H1 (cell line): ENCODE results near the gene MRPL11. TPM values are rescaled to one million over a fixed set of nuclear protein-coding genes. Genes with fewer than 3 reads are reported as not detected.
A peak's percentile ranks its signal among the peaks of the same experiment; 100 is the strongest.

Experiments used
- ASH2L ChIP-seq: fragments of 200-600, 300-600 bp; sonication (generic); IDR thresholded peaks from one replicate; pipeline ENCODE4 v1.7.1; 2017; ENCODE audit warnings: low read length
- CBX8 ChIP-seq: fragments of 300-800, 300-1000 bp; sonication (generic); IDR thresholded peaks from 2 replicates; pipeline ENCODE4 v1.7.1; 2016; ENCODE audit warnings: low read depth, low read length, borderline replicate concordance
- CHD2 ChIP-seq: IDR thresholded peaks from 2 replicates; pipeline ENCODE4 v1.6.1; 2012; ENCODE audit warnings: low read length, improper control_type of control experiment
- CTBP2 ChIP-seq: IDR thresholded peaks from 2 replicates; pipeline ENCODE4 v1.7.0; 2011; ENCODE audit warnings: borderline replicate concordance, mild to moderate bottlenecking, moderate library complexity, mixed read lengths, low read length; ENCODE audit not compliant: insufficient read depth, insufficient read length
- EP300 ChIP-seq, 2 experiments: IDR thresholded peaks; 1 replicate in 1 of 2; 2 replicates in 1 of 2; pipeline ENCODE4 v1.6.1; 2011 to 2012; ENCODE audit warnings: low read depth in 2 of 2, low read length in 2 of 2, mild to moderate bottlenecking in 2 of 2, borderline replicate concordance in 1 of 2, inconsistent platforms in 1 of 2, moderate library complexity in 1 of 2
- GABPA ChIP-seq: IDR thresholded peaks from 2 replicates; pipeline ENCODE4 v1.6.1; 2011; ENCODE audit warnings: mild to moderate bottlenecking, low read length, moderate library complexity, borderline replicate concordance; ENCODE audit not compliant: insufficient read depth
- HDAC2 ChIP-seq, 2 experiments: fragments of 300-600 bp in 1 of 2; sonication (generic) in 1 of 2; IDR thresholded peaks; 2 replicates each; pipeline ENCODE4 v1.6.1; 2011 to 2012; ENCODE audit warnings: low read depth in 2 of 2, low read length in 2 of 2, mild to moderate bottlenecking in 2 of 2, moderate library complexity in 2 of 2, borderline replicate concordance in 1 of 2, inconsistent platforms in 1 of 2
- KDM1A ChIP-seq: fragments of 200-600, 300-600 bp; sonication (generic); IDR thresholded peaks from 2 replicates; pipeline ENCODE4 v1.7.1; 2016; ENCODE audit warnings: mild to moderate bottlenecking, low read length, borderline replicate concordance
- KDM4A ChIP-seq: IDR thresholded peaks from one replicate; pipeline ENCODE4 v1.7.1; 2012; ENCODE audit warnings: low read depth, mild to moderate bottlenecking, moderate library complexity, low read length, inconsistent platforms; ENCODE audit not compliant: severe bottlenecking
- KDM5A ChIP-seq: fragments of 200-600 bp; IDR thresholded peaks from 2 replicates; pipeline ENCODE4 v1.7.1; 2012; ENCODE audit warnings: mild to moderate bottlenecking, low read length, inconsistent platforms, mixed read lengths
- PHF8 ChIP-seq: fragments of 200-600 bp; sonication (generic); conservative IDR thresholded peaks from 2 replicates; pipeline ENCODE4 v1.7.1; 2012; ENCODE audit warnings: low read depth, mild to moderate bottlenecking, inconsistent platforms, low read length, moderate library complexity
- POU5F1 ChIP-seq: IDR thresholded peaks from 2 replicates; pipeline ENCODE4 v1.6.1; 2011; ENCODE audit warnings: low read depth, mild to moderate bottlenecking, low read length, moderate library complexity
- SAP30 ChIP-seq: fragments of 300-600 bp; sonication (generic); IDR thresholded peaks from 2 replicates; pipeline ENCODE4 v1.7.1; 2012; ENCODE audit warnings: low read length, moderate library complexity, mild to moderate bottlenecking, inconsistent platforms; ENCODE audit not compliant: insufficient read depth, insufficient replicate concordance
- SIN3A ChIP-seq, 2 experiments: IDR thresholded peaks in 1 of 2; conservative IDR thresholded peaks in 1 of 2; 2 replicates each; pipeline ENCODE4 v1.6.1; 2011 to 2012; ENCODE audit warnings: low read length in 2 of 2, improper control_type of control experiment in 1 of 2, low read depth in 1 of 2, mild to moderate bottlenecking in 1 of 2
- SIX5 ChIP-seq: IDR thresholded peaks from 2 replicates; pipeline ENCODE4 v1.6.1; 2011; ENCODE audit warnings: mild to moderate bottlenecking, low read depth, low read length
- SP1 ChIP-seq: IDR thresholded peaks from 2 replicates; pipeline ENCODE4 v1.6.1; 2011; ENCODE audit warnings: low read depth, low read length
- SUZ12 ChIP-seq: fragments of 200-600 bp; sonication (generic); IDR thresholded peaks from 2 replicates; pipeline ENCODE4 v1.6.1; 2012; ENCODE audit warnings: mild to moderate bottlenecking, inconsistent platforms, low read length, moderate library complexity, mixed read lengths
- TAF7 ChIP-seq: optimal IDR thresholded peaks from 2 replicates; pipeline ENCODE3; 2011; ENCODE audit warnings: low read depth, mild to moderate bottlenecking, inconsistent platforms, low read length, moderate library complexity, borderline replicate concordance
- TBP ChIP-seq: IDR thresholded peaks from 2 replicates; pipeline ENCODE4 v1.6.1; 2011; ENCODE audit warnings: low read depth, low read length, improper control_type of control experiment
- YY1 ChIP-seq: IDR thresholded peaks from 2 replicates; pipeline ENCODE4 v1.6.1; 2011; ENCODE audit warnings: low read depth, mild to moderate bottlenecking, low read length
- polyA plus RNA-seq, 7 experiments: library from polyadenylated mRNA; depleted of rRNA in 3 of 7; stranded (reverse) in 5 of 7; unstranded in 2 of 7; fragments of >200 nt in 5 of 7; fragments of 200-250 nt in 2 of 7; gene quantifications; 1 replicate in 5 of 7; 2 replicates in 1 of 7; 4 replicates in 1 of 7; pipeline versions ENCODE4 v1.2.1 to v1.2.3, GENCODE V29; 2011 to 2013; ENCODE audit warnings: missing spikeins in 2 of 7, mixed read lengths in 2 of 7
- total RNA-seq: library from RNA; stranded (reverse); fragmentation: NEBNext Ultra II Directional; extraction: Animal tissue kit (Norgen Biotek cat#: 25700); gene quantifications from 2 replicates; pipeline ENCODE4 v1.2.1, GENCODE V29; 2021
- TF ChIP-seq, protein P1 (sequence below): IDR thresholded peaks from 2 replicates; pipeline ENCODE4 v1.6.1; 2012; ENCODE audit warnings: inconsistent platforms
- TF ChIP-seq, protein P2 (sequence below): IDR thresholded peaks from 2 replicates; pipeline ENCODE4 v1.6.1; 2011; ENCODE audit warnings: low read length, improper control_type of control experiment

Gene MRPL11
- total and polyA plus RNA-seq, 2 of the 8 experiments (the other 6 are each of a cell fraction or from before 2014, with no cell fraction given), result 105 to 141 TPM

DNA sequence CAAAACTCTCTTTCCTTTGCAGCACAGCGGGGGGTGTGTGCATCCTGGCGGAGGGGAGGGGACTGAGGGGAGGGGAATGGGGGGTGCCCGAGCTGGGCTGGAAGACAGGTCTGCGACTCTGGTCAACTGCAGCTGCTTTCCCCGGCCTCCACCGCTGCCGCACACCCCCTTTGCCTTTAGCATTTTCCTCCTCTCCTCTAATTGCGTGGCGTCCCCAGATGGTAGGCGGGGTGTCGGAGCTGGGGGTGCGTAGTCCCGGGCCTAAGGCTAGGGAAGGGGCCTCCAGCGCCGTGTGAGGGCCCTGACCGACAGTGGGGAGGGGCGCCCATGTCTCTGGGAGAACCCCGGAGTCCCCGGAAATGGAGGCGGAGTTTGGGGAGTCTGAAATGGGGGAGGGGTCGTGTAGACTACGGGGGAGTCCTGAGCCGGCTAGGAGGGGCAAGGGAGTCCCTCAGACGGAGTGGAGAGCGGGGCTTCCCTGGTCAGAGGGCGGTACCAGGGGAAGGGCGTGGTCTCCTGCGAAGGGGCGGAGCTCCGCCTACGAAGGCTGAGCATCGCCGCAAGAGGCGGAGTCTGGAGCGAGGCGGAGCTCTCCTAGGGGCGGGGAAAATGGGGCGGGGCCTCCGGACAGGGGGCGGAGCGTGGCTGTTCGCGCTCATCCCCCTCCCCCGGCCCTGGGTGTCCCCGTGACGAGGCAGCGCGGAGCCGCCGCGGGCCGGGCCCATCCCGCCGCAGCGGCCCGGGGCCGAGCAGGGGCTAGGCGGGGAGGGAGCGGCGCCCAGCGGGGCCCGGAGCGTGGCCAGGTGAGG lies 27.8 kb upstream of the MRPL11 start, which contains the start of gene PELI3 (continued):
- TF ChIP-seq EP300 (IDR thresholded peaks at IDR 0.05; ENCODE audit: borderline replicate concordance in 1 of 2, low read depth in 2 of 2, low read length in 2 of 2) (no peak), SP1 (peak; percentile 60; the same call in 1 of the 2 replicates), SUZ12 (no peak), TAF7 (no peak), CTBP2 (no peak), SIX5 (no peak), KDM1A (no peak), TBP (no peak), SAP30 (no peak), KDM4A (peak; percentile 6), POU5F1 (no peak), CBX8 (no peak), YY1 (no peak), GABPA (no peak), CHD2 (no peak), PHF8 (peak; percentile 34; the same call in 1 of the 2 replicates), SIN3A (conservative IDR thresholded peaks at IDR 0.05 in 1 of 2, IDR thresholded peaks at IDR 0.05 in 1 of 2; ENCODE audit: low read depth in 1 of 2, low read length in 2 of 2) (peak; percentile 9 to 23; a peak in 1 of 4 replicates), HDAC2 (IDR thresholded peaks at IDR 0.05; ENCODE audit: borderline replicate concordance in 1 of 2, low read depth in 2 of 2, low read length in 2 of 2) (no peak; a peak in 1 of 4 replicates), ASH2L (peak; percentile 86), KDM5A (no peak)
- TF ChIP-seq, protein P1, sequence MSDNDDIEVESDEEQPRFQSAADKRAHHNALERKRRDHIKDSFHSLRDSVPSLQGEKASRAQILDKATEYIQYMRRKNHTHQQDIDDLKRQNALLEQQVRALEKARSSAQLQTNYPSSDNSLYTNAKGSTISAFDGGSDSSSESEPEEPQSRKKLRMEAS, result no peak
- TF ChIP-seq, protein P2, sequence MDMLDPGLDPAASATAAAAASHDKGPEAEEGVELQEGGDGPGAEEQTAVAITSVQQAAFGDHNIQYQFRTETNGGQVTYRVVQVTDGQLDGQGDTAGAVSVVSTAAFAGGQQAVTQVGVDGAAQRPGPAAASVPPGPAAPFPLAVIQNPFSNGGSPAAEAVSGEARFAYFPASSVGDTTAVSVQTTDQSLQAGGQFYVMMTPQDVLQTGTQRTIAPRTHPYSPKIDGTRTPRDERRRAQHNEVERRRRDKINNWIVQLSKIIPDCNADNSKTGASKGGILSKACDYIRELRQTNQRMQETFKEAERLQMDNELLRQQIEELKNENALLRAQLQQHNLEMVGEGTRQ, result no peak
